ENCODE data around the gene EVPL.
A peak's percentile ranks its signal among the peaks of the same experiment; 100 is the strongest.
"Not testable (repeated sequence)": the region's sequence is repeated elsewhere in the genome, so short reads cannot be mapped to it uniquely, and the experiment has no call there.

Gene EVPL

DNA sequence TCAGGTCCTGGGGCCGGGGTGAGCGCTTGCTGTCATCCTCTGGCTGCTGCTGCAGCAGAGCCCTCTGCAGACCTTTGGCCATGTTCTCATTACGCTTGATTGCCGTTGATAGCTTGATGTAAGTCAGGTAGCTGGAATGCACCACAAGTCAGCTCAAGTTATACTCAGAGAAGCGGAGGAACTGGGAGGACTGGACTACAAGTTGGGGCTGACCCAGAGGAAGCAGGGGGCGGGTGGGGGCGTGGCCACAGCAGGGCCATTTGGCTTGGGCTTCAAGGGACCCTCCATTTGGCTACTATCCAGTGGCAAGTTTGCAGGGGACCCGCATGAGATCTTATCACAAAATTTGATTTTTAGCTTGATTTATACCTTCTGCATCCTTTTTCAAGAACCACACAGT is 19.0 kb upstream of the EVPL start:
- no peak for DNase-seq

GRCh38 chr17:76044475-76045007 is 17.4 kb upstream of the EVPL start:
- DNase-seq, result not testable (repeated sequence)

DNA sequence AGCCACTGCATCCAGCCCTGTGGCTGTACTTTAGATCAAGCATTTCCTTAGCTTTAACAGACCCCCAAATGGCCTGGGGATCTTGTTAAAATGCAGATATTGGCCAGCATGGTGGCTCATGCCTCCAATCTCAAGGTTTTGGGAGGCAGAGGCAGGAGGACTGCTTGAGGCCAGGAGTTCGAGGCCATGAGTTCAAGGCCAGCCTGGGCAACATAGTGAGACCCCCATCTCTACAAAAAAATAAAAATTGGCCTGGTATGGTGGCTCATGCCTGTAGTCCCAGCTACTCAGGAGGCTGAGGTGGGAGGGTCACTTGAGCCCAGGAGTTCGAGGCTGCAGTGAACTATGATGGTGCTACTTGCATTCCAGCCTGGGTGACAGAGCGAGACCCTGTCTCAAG is 15.8 kb upstream of the EVPL start:
- not testable (repeated sequence) for DNase-seq

DNA sequence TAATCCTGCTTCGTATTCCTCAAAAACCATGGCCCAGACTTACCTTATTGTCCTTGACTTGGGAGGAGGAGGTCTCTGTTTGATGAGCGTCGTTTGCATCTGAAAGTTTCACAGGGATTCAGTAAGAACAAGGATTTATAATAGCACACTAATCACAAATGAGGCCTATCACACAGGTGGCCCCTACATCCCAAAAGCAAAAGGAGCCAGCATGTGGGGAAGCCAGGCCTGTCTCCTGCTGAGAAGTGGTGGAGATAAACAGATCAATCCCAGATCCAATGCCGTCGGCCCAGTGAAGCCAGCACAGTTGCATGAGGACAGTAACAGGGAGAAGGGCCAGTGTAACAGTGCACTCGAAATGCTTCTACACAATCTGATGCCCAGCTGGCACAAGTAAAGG is 13.3 kb upstream of the EVPL start:
- DNase-seq, result no peak

DNA sequence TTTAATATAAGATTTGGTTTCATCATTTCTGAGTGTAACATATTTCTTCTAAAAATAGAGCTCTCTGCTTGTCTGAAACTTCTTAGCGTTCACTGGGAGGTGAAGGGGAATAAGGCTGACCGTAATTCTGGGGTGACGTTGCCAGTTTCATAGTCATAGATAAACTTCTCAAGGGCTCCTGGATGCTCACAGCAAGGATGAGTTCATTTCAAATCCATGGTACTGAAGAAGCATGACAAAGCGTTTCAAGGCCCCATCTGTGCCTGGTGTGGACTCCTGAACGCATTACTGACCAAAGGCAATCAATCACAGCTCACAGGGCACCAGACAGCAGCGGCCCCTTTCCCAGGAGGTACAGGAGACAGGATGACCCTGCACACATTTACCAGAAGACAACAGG is 12.0 kb upstream of the EVPL start:
- DNase-seq, result no peak

GRCh38 chr17:76038050-76038449 is 10.9 kb upstream of the EVPL start:
- no peak for DNase-seq

DNA sequence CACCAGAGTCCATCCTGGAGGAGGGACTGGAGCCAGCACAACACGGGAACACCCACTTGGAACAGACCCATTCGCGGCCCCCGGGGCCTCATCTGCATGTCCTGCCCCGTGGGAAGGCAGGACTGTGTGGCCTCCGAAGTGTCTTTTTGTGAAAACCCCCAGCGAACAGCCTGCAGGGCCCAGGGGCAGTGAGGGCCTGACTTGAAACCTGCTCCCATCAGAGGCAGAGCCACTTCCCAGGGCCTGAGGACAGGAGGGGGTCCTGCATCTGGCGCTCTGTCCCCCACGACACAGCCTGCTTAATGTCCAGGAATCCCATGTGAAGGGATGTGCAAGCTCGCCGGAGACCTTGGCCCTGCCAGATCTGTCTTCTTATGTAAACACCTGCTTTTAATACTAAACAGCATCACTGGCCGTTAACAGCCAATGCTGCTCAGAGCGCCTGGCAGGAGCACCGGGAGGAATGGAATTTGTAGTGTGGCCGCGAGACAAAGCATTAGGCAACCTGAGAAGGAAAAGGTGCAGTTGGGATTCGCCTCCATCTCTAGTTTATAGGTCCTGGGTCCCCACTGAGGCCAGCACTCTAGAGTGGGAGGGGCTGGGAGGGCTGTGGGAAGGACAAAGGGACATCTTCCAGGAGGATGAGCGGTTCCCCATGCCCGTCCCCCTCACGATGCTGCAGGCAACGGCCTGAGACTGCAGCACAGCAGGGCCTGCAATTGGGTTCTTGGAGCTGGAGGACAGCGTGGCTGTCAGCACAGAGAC is 9.6 kb upstream of the EVPL start:
- no peak for DNase-seq

DNA sequence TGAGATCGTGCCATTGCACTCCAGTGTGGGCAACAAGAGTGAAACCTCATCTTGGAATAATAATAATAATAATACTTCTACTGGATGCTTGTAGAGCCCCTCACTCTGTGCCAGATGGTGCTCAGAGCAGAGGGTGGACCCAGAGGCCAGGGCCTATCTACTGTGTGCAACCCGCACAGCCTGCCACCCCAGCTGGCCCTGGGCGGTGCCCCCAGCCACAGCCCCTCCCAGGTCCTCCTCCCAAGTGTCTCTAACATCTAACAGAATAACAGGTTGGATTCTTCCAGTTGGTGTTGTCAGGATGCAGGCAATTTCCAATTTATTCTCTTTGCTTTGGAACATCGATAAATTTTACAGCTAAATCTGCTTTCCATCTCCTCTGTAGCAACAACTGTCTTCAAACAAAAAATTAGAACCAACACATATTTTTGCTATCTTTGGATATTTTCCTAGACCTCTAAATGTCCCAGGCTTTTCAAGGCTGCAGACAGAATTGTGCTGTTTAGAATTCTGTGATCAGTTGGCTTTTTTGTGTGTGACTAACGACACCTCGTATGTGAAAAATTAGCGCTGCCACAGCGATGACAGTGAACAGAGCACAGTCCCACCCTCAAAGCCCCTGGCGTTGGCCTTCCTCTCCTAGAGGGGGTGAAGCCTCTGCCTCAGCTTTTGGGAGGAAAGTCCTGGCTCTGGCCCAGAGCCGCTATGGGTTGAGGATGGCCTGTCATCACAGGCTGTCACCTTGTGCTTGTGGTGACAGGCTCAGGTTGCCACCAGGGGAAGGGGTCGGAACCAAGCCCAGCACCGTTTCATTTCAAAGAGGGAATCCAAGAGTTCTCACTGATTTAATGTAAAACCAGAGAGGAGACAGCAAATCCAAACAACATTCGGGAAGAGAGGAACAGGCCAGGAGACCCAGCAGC is 7.6 kb upstream of the EVPL start:
- DNase-seq, result no peak

DNA sequence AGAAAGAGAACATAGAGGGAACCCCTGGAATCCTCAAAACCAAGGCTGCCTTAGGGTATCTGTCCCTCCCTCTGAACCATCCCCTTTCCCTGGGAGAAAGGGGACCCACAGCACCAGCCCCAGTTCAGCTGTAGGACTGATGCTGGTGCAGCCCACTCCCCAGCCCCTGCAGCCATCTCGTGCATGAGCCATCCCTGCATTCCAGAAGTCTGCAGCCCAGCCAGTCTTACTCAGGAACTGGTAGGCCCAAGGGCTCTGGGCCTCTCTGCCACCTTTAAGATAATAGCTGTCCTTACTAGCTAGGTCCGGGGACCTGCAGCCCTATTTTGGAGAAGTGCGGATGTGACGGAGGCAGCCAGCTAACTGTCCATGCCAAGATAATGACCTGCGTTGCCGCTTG is 6.0 kb upstream of the EVPL start:
- DNase-seq, result no peak

DNA sequence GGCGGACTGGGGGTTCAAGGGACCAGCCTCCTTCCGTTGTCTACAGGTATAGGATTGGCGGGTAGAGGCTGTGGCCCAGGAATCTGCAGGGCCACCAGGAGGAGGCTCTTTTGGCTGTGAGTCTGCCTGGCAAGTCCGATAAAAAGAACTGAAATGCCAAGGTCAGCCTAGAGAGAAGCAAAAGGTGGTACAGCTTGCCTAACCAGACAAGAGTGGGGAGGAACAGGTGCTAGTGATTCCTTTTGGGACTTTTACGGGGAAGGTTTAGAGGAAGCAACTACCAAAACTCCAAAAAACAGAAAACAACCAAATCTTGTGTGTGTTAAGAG is 5.6 kb upstream of the EVPL start:
- no peak for DNase-seq

DNA sequence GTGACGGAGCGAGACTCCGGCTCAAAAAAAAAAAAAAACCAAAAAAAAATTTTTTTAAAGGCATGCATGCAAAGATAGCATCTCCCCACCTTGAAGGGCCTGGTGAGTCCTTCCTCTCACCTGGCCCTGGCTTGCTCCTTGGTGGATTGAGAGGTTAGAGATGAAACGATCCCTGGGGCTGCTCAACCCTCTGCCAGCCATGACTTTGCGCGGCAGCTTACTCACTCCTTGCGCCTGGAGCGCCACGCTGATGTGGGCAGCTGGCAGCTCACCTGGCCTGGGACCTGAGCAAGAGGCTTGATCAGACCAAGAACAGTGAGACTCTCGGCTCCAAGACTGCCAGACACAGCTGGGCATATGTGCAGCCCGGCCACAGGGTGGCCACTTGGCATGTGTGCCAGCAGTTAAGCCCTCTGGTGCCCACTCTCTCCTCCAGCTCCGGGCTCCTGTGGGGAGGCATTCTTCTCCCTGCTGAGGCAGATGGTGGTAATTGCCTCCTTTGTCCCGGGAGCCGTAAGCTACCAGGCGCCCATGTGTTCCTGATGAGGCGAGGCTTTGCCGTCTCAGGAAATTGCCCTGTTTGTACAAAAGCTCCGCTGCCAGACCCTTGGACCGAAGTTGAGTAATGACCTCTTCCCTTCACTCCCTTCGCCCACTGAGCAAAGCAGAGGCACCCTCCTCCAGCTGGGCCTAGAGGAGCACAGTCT is 5.1 kb upstream of the EVPL start:
- peak; percentile 80 for DNase-seq

DNA sequence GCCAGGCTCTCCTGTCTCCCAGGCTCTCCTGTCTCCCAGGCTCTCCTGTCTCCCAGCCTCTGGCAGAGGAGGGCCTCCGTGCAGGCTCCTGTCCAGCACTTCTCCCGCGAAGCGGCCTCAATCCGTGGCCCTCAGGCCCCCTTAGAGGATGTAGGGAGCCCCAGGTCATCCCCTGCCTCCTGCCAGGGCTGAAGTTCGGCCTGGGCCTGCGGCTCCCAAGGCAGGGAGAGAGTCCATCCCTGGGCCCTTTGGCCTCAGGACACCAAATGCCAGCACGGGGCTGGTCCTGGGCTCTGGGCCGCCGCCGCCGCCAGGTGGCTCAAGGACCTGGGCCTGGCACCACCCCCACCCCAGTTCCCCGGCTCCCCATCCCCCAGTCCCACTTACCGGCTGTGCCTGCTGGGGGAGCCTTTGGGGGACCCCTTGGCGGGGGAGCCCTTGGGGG is 370 bp downstream of the EVPL start:
- no peak for DNase-seq

GRCh38 chr17:76025294-76025693 is 1.8 kb downstream of the EVPL start:
- no peak for DNase-seq

- DNase-seq, result no peak
These were observed 2.8 kb downstream of the EVPL start for GRCh38 chr17:76024353-76024752.

DNA sequence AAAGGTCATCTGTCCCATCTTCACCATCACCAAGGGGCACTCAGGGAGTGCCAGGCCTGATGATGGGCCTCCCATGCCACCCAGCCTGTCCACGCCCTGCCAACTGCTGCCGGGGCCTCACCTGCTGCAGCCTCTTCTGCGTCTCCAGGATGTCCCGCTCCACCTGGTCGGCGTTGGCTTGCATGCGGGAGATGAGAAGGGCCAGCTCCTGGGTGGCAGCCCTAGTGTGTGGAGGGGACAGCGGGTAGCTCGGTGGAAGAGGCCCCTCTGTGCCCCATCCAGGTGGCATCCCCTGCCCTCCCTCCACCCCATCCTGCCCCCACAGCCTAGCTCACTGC is 3.2 kb downstream of the EVPL start:
- no peak for DNase-seq

DNA sequence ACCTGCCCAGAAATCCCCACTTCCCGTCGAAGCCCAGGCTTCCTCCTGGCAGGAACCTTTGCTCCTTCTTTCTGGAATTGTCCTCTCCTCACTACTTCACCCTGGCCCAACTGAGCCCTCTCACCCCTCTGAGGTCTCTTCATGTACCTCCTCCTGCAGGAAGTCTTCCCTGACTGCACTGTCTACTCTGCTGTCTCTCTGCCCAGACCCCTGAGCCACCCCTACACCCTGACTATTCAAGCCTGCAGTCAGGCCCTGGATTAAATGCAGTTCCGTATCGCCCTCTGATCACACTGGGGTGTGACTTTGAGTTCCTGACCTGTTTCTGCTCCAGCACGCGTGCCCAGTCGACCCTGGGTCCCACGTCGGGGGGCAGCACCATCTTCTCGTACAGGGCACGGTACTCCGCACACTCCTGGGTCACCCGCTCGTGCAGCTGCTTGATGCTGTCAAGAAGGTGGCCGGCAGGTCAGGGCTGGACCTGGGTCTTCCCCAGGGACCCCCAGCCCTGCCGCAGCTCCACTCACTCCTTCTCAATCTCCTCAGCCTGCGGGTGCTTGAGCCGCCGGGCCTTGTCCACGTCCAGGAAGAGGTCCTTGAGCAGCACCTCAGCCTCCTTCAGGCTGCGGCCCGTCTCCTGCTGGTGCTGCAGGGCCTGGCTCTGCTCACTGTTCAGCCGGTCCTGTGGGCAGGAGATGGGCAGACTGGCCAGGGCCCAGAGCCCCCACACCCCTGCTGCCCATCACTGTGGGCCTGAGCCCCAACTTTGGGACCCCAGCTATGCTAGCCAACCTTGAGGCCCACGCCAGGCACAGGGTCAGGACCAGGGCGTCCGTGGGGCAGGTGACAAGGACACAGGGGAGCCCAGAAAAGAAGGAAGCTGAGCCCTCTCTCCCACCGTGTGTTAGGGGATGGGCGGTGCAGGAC is 3.9 kb downstream of the EVPL start:
- DNase-seq, result no peak

DNA sequence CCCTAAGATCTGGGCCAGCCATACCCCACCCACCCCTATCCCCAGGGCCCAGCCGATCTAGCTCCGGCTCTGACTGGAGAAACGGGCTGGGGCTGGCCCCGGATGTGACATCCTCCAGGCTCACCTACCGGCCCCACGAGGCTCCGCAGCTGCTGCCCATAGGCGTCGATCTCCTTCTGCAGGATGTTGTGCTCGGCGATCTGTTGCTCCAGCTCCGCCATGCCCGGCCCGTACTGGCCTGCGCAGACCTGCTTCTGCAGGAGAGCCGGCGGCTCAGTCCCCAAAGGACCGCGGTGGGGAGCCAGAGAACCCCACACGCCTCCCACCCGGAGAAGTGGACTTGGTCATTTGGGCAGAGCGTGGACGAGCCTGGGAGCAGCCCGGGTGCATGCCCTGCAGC is 4.8 kb downstream of the EVPL start:
- no peak for DNase-seq

- DNase-seq, result no peak
These were observed 7.2 kb downstream of the EVPL start for GRCh38 chr17:76019833-76020467.

GRCh38 chr17:76018801-76019200 is 8.3 kb downstream of the EVPL start:
- DNase-seq, result no peak

GRCh38 chr17:76018340-76018680 is 8.8 kb downstream of the EVPL start:
- DNase-seq, result no peak

DNA sequence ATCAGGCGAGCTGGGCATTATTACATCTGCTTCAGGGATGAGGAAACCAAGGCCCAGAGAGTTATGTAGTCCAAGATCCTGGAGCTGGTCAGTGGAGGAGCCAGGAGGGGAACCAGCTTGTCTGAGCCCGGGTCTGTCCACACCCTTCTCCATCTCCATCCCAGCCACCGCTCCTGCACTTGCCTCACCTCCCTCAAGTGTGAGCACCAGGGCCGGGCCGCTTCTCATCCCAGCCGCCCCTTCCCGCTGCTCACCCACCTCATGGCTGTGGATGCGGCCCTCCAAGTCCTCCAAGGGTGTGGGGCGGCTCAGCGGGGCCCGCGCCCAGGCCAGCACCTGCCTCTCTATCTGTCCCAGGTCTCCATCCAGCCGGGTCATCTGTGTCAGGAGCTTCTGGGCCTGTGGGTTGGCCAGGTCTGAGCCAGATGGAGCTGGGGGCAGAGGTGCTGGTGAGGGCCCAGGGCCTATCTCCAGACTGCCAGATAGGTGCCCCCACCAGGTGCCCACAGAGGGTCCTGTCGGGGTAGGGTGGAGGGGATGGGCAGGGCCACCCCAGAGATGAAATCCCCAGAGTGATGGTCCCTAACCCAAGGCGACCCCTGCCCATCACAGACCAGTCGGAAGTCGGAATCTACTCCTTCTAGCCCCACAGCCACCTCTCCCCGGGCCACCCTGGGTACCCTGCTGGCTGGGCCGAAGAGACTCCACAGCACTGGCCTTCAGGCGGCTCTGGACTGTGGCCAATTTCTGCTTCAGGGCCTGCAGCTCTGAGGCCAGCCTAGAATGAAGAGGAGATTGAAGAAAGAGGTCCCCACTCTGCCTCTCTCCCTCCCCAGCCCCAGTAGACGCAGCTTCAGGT is 9.4 kb downstream of the EVPL start:
- DNase-seq, result no peak
